HL-60/S4 treated with phorbol 12-myristate 13-acetate at 8.2 ng/mL for 4 days and 3 days (cell line): Measurements from ENCODE around the gene FFAR1.

Source experiments
- in situ Hi-C: fragments of 300-500 bp; cut with MboI; formaldehyde crosslinking; loops from 2 replicates; pipeline ENCODE4 v1.15.0; 2022; ENCODE audit warnings: low sequenced_read_pairs

Gene FFAR1

DNA sequence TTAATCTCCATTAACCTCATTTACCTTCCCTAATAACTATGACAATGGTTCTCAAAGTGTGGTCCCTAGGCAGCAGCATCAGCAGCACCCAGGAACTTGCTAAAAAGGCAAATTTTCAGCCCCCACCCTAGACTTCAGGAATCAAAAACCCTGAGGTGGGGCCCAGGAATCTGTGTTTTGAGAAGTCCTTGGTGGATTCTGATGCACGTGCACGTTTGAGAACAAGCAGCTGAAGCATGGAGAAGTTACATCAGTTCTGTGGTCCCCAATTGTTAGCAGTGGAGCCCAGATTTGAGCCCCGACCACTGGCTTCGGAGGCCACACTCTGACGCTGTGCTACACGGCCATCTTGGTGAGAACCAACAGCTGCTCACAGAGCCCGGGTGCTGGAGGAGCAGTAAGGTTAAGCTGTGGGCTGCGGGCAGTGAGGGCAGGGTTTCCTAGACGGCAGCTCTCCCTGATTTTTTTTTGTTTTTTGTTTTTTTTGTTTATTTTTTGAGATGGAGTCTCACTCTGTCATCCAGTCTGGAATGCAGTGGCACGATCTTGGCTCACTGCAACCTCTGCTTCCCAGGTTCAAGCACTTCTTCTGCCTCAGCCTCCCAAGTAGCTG, 32.7 kb upstream of the FFAR1 start:
- in situ Hi-C loops, result no loop called here

- in situ Hi-C loops, result no loop called here
Observed at GRCh38 chr19:35315883-35316282, 31.8 kb upstream of the FFAR1 start.

DNA sequence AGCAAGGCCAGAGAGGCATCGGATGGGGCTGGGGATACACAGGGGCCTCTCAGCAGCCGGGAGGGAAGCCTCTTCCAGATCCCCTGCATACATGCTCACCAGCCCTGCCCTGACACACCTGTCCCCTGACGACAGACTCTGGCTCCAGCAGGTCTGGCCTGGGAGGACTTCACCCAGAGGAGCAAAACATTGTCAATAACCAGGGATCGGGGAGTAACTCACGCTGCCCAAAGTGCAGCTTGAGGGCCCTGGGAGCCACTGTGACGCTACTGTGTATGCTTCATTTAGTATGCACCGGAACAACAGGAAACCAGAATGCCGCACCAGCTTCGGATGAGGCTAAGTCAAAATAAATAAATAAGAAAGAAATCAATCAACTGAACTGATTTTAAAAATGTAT, 31.1 kb upstream of the FFAR1 start:
- in situ Hi-C loops, result no loop called here

DNA sequence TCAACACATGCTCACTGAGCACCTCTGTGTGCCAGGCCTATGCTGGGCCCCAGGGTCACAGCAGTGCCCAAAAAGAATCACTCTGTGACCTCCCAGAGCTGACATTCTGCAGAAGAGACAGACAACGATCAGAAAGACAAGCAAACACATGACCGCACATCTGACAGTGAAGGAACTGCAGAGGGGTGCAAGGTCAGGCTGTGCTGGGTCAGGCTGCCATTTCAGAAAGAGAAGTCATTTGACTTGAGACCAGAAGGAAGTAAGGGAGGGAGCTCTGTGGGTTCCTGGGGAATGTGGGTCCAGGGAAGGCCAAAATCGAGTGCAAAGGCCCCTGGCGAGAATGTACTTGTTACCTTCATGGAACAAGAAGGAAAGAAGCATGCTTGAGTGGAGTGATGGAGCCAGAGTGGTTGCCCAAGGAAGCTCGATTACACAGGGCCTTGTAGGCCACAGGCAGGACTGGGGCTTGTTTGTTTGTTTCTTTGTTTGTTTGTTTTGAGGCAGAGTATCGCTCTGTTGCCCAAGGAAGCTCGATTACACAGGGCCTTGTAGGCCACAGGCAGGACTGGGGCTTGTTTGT, 30.1 kb upstream of the FFAR1 start:
- in situ Hi-C loops, result no loop called here

DNA sequence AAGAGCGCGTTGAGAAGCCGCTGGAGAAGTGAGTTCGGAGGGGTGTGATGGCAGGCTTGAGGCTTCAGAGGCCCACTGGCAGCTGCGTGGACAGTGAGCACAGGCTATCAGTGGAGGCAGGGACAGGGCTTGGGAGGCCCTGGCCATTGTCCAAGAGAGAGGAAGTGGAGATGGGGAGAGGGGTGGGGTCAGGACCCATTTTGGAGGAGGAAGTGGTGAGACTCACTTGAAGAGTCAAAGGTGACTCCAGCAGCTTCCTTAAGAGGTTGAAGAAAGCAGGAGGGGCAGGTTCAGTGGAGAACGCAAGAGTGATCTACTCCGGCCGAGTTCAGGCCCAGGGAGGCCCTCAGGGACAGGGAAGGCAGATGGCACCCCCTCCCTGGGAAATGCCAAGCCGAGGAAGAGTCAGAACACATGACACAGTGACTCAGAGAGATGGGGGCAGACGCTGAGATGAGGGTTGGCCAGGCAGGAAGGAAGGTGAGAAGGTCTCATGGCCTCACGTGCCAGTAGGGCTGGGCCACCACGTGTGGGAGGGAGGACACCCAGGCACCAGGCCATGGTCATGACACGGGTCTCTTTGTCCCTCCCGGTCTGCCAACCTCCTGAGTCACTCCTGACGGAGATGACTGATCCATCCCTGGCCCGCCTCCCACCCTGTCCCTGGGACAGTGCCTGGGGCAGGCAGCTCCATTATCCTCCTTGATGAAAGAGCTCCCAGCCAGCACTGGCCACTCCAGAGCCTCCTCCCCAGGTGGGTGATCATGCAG, 28.8 kb upstream of the FFAR1 start:
- in situ Hi-C loops, result no loop called here

DNA sequence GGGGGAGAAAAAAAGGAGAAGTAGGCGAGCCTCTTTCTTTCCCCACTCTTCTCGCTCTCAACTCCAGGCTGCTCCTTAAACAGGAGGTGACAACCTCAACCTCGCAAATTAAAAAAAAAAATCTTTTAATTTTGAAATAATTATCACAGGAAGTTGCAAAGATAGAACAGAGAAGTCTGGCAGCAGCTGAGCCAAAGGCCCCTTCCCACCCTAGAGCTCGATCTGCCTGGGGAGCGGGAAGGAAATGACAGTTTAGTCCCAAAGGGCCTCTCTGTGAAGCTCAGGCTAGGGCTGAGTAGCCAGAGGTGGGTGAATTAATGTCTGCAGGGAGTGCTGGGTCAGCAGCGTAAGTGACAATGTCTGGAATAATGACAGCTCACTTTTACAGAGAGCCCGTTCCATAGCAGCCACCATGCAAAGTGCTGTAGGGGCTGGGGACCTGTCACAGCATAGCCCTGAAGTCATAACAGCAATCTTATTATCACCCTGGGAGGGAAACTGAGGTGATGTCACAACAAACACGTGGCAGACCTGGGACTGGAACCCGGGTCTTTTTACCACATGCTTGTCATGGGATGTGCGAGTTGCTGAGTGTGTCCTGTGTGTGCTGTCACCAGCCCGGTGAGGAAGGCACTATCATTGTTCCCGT, 27.5 kb upstream of the FFAR1 start:
- in situ Hi-C loops, result no loop called here

DNA sequence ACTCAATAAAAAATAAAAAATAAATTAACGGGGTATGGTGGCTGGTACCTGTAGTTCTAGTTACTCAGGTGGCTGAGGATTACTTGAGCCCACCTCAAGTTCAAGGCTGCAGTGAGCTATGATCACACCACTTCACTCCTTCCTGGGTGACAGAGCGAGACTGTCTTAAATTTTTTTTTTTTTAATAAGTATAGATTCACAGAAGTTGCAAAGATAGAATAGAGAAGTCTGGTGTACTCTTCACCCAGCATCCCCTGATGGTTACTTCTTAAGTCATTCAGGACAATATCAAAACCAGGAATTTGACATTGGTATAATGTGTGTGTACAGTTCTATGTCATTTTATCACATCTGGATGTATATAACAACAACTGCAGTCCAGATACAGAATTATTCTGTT, 26.4 kb upstream of the FFAR1 start:
- in situ Hi-C loops, result no loop called here

GRCh38 chr19:35322014-35322413, 25.7 kb upstream of the FFAR1 start:
- in situ Hi-C loops, result no loop called here

DNA sequence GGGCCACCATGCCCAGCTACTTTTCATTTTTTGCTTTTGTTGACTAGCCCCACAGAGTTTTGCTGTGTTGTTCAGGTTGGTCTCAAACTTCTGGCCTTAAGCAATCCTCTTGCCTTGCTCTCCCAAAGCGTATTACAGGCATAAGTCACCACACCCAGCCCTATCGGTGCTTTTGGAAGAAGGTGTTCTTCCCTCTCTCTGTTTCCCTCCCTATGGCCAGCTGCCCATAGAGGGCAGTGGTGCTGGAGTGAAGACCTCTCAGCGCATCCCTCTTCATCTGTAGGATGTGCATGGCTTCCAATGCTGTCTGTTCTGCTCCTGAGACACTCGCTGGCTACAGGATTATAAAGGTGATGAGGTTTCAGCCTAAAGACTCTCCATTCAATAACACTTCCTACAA, 20.1 kb upstream of the FFAR1 start:
- in situ Hi-C loops, result no loop called here

- in situ Hi-C loops, result no loop called here
Observed at GRCh38 chr19:35328851-35329285, 18.8 kb upstream of the FFAR1 start, which contains the start of gene CD22. Gene CD22, plus strand, starts transcription at chr19:35329187. Its CDS starts 2,854 bp downstream, at chr19:35332041.

- in situ Hi-C loops, result no loop called here
Observed at GRCh38 chr19:35329323-35329722, 18.4 kb upstream of the FFAR1 start.

DNA sequence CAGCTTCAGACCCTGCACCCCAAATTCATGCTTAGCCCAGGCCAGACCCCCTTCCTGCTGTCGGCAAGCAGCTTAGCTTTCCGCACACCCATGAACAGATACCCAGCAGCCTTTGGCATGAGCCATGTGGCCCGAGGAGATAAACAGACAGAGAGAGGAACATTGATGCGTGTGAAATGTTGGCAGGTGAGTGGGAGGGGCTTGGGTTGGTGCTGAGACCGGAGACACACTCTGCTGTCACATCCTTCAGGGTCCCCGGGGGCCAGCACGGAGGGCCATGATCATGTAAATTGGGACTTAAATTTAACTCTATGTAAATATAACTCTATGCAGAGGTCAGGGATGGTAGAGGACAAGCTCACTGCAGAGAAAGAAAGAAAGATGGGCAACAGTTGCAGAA, 17.2 kb upstream of the FFAR1 start:
- in situ Hi-C loops, result no loop called here

GRCh38 chr19:35331551-35332214, 16.0 kb upstream of the FFAR1 start:
- in situ Hi-C loops, result no loop called here

DNA sequence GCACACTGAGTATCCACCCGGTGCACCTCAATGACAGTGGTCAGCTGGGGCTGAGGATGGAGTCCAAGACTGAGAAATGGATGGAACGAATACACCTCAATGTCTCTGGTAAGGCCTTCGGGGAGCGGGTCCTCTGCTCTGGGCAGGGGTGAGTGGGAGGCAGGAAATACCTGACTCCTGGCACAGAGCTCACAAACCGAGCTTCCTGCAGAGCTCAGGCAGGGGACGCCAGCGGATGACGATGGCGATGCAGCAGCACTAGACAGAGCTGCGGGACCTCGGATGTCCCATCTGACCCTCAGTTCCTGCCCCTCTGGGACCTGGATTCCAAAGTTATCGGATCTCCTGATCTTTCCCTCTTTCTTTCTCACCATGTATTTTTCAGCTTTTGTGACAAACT, 14.9 kb upstream of the FFAR1 start:
- in situ Hi-C loops, result no loop called here

- in situ Hi-C loops, result no loop called here
Observed at GRCh38 chr19:35334144-35334753, 13.5 kb upstream of the FFAR1 start.

DNA sequence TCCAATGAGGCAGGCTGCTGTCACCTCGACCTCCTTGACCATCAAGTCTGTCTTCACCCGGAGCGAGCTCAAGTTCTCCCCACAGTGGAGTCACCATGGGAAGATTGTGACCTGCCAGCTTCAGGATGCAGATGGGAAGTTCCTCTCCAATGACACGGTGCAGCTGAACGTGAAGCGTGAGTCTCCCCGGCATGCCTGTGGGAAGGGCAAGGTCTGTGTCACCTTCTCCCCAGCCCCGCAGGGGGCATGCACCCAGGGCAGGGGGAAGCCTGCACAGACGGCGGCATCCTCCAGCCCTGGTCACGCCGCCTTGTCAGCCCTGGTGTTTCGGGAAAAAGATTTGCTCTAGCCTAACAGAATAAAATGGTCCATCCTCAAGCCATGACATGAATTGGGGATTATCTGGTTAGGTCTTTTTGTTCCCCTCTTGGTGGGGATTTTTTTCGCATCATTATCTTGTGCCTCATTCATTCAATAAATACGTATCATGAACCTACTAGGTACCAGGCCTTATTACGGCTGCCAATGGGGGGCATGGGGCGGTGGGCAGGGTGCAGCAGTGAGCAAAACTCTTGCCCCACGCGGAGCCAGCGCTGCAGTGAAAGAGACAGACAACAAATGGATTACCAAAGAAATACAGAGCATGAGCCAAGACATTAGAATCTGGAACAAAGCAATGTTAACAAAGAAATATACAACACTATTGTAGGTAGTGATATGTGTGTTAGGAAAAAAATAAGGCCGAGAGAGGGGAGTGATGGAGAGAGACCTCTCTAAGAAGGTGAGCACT, 11.3 kb upstream of the FFAR1 start:
- in situ Hi-C loops, result no loop called here

DNA sequence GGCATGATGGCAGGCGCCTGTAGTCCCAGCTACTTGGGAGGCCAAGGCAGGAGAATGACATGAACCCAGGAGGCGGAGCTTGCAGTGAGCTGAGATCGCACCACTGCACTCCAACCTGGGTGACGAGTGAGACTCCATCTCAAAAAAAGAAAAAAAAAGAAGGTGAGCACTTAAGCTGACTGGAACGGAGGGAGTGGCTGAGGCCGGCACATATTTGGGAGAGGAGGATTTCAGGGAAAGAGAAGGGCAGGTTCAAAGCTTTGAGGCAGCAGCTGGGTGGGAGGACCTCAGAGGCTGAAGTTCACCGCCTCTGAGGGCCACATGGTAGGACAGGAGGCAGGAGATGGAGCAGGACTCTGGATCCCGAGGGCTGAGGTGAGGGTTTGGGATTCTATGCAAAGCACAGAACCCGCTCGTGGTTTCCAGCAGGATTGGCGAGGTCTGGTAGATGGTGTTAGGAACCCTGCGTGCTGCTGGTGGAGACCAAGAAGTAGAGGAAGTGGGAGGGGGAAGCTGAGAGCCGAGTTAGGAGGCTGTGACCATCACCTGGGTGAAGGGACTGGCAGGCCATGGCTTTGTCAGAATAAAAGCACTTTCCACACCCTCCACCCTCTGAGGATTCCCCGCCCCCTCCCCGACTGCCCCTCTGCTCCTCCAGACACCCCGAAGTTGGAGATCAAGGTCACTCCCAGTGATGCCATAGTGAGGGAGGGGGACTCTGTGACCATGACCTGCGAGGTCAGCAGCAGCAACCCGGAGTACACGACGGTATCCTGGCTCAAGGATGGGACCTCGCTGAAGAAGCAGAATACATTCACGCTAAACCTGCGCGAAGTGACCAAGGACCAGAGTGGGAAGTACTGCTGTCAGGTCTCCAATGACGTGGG, 10.4 kb upstream of the FFAR1 start:
- in situ Hi-C loops, result no loop called here

DNA sequence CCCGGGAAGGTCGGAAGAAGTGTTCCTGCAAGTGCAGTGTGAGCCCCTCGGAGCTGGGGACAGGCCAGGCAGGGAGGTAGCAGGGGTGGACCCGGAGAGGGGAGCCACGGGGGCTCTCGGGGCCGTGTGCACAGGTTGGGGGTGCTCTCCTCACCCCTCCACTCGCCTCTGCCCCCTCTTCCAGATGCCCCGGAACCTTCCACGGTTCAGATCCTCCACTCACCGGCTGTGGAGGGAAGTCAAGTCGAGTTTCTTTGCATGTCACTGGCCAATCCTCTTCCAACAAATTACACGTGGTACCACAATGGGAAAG, 9.8 kb upstream of the FFAR1 start:
- in situ Hi-C loops, result no loop called here

DNA sequence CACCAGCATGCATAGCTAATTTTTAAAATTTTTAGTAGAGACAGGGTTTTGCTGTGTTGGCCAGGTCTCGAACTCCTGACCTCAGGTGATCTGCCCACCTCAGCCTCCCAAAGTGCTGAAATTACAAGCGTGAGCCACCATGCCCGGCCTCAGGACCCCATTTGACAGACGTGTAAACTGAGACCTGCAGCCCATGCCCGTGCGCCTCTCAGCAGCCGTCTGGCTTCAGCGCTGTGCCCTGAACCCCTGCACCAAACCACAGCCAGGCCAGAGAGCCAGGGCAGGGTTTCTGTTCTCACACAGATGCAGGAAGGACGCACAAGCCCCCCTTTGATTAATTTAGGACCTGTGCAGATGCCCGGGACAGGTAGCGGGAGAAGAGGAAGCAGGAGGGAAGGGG, 7.3 kb upstream of the FFAR1 start:
- in situ Hi-C loops, result no loop called here
